SIG-M5 (cell line): ENCODE data around the gene FALEC.

Experiments
- DNase-seq: peaks from one replicate; lab custom pipeline; 2025; lab: John Stamatoyannopoulos, UW

Gene FALEC

GRCh38 chr1:150511985-150512660 is 3.4 kb upstream of the FALEC start:
- no peak for DNase-seq

DNA sequence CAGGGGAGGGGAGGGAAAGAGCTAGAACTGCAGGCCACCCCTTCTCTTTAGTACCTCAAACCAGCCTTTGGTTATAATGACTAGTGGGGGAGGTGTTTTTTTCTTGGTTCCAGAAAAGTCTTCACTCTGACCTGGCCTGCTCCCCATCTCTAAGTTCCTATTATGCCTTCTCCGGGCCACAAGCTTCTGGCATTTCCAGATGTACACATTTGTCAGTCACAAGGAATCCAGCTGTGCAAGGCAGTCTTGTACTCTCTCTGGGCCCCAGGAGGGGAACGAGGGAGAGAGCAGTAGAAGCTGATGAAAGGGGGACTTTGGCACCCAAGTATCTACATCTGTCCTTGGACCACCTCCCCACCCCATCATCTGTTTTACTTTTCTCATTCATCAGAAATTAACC is 2.7 kb upstream of the FALEC start:
- no peak for DNase-seq

DNA sequence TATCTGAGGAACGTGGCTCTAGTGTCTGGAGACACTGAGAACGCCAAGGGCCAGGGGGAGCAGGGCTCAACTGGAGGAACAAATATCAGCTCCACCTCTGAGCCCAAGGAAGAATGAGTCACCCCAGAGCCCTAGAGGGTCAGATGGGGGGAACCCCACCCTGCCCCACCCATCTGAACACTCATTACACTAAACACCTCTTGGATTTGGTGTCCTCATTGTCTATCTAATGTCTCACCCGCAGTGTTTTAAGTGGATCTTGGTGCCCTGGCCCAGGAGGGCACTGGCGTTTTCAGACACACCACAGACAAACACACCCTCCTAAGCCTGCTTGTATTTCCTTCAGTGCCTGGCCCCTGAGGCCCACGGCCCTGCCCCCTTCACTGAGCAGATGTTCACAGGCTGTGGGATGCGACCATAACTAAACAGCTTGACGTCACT is 2.2 kb upstream of the FALEC start:
- no peak for DNase-seq

- no peak for DNase-seq
Observed at GRCh38 chr1:150514260-150514659, 1.3 kb upstream of the FALEC start.

GRCh38 chr1:150514913-150515327 is 632 bp upstream of the FALEC start:
- no peak for DNase-seq

- DNase-seq = no peak
Observed at GRCh38 chr1:150516050-150516591, 569 bp downstream of the FALEC start.

DNA sequence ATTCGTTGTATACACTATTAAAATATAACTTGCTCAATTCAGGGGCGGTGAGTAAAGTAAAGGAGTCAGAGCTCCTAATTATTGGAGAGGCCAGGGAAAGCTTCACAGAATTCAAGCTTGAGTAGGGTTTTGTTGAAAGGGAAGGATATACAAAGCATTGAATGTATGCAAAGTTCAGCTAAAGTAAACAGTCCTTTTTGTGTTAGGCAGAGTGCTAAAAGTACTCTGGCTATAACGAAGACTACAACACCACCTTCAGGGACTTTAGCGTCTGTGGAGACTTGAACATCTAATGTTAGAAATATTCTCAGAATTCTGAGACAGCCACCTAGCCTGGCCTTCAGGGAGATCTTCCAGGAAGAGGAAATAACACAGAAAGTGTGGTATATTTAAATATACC is 1.1 kb downstream of the FALEC start:
- no peak for DNase-seq

GRCh38 chr1:150521196-150521968 is 5.8 kb downstream of the FALEC start:
- DNase-seq = no peak

DNA sequence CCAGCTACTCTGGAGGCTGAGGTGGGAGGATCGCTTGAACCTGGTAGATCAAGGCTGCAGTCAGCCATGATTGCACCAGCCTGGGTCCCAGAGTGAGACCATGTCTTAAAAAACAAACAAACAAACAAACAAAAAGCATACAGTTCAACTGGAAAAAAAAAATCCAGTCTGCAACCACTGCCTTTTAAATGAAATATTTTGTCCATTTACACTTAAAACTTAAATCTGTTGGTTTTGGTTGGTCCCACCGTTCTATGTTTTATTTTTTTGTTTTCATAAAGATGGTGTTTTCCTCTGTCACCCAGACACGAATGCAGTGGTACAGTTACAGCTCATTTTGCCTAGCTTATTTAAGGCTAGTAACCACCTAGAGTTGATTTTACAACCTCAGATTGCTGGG is 9.8 kb downstream of the FALEC start:
- DNase-seq = no peak

GRCh38 chr1:150528196-150528595 is 12.6 kb downstream of the FALEC start:
- no peak for DNase-seq

GRCh38 chr1:150529017-150529416 is 13.5 kb downstream of the FALEC start:
- no peak for DNase-seq

DNA sequence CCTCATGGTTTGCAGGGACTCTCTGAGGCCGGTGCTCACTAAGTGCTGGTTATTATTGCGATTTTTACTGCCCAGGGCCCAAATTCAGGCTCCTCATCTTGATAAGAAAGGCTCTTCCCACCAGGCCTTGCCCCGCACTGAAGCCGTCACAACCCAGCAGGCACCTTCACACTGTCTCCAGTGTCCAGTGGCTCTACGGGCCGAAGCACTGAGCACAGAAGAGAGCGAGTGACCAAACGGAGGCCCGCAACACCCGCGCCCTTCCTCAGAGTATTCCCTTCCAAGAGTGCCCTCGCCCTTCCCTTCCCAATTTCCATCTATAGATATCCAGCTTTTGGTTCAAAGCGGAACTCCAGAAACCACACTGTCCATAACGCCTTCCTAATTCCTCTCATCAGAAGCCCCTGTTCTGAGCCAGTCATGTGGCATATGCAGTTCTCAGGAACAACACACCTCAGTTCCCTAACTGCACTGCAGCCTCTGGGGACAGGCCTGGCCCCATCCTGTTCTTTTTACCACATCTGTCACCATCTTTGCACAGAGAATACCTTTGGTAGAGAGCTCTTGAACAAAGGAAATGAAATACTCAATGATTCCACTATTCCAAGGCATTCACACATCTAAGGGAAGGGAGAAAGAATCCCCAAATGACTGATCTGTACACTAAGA is 15.1 kb downstream of the FALEC start:
- DNase-seq = no peak

DNA sequence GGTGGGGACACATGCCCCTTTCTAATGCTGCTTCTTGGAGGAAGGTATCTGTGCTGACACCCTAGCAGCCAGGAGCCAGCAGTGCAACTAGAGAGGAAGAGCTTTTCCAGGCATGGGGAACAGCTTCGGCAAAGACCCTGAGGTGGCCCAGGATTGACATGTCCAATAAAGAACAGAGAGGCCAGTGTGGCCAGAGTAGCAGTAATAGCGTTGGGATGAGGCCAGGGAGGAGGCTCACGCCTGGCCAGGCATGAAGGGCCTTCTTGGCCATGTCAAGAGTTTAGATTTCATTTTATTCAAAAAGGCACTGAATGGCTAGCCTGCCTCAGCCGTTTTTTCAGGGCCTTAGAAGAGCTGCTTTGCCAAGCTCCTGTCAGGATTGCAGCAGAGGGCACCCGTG is 17.3 kb downstream of the FALEC start:
- no peak for DNase-seq

GRCh38 chr1:150534002-150534401 is 18.4 kb downstream of the FALEC start:
- no peak for DNase-seq

GRCh38 chr1:150535511-150536287 is 20.1 kb downstream of the FALEC start:
- no peak for DNase-seq

DNA sequence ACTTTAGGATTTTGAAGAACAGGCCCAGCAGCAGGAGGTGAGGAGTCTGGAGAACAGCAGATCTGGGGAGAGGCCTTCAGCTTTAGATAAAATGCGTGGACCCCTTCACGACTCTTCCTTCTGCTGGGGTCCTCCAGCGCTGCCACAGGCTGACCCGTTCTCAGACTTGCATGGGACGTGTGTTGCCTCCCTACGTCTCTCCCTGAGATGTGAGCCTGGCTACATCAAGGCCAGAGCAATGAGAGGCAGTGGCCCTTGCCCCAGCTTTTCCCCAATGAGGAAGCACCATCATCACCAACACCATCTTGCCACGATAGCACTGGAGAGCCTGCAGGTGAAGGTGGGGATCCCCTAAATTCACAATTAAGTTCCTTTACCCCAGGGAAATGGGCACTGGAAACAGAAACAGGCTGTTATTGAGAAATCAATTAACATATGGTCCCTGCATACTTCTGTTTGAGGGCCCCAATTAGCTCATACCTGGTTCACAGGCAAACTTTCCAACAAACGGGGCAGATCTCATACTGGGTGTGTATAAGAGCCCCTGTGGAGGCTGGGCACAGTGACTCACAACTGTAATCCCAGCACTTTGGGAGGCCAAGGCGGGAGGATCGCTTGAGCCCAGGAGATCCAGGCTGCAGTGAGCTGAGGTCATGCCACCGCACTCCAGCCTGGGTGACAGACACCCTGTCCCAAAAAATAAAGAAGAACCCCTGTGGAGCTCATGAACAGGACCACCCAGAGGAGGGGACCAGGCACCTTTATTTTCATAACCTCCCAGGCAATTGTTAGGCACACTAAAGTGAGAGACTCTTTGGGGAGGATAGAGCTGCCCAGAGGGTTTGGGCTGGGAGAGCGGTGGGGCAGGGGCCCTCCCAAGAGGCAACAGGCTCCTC is 21.5 kb downstream of the FALEC start:
- DNase-seq = no peak

GRCh38 chr1:150537732-150538684 is 22.5 kb downstream of the FALEC start:
- no peak for DNase-seq

DNA sequence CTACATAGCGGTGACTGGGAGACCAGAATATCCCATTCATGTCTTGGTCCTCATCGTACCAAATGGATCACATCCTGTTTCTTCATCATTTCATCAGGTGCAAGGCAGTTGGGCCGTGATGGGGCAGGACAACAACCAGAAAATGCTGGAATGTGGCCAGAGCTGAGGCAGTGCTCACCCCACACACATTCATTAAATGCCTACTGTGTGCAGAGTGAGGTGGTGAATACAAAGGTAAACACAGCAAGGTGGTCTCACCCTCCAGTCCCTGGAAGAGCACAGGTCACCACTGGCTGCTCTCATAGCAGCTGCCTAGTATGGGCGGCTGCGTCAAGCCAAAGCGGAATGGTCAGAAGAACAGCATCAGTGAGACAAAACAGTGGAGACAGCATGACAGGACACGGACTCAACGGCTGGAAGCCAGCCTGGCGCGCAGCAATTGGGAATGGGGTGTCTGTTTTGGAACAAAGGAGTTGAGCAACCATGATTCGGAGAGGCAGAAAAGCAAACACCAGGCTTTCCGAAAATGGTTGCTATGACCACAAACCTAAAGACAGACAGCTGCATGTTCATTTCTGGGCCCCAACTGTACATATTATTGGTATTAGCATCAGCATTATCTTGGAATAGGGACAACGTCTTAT is 28.1 kb downstream of the FALEC start:
- no peak for DNase-seq

GRCh38 chr1:150544204-150544603 is 28.7 kb downstream of the FALEC start:
- no peak for DNase-seq
